HS-27A (cell line): ENCODE results near the gene PRPF38A.
"Not testable (repeated sequence)": the region's sequence is repeated elsewhere in the genome, so short reads cannot be mapped to it uniquely, and the experiment has no call there.

ENCODE experiments used
- DNase-seq: peaks from one replicate; pipeline ENCODE4 v3.0.0-alpha.2; 2012; ENCODE audit warnings: low read depth, missing footprints

The PRPF38A gene

GRCh38 chr1:52404116-52404974 lies at the start of gene PRPF38A, which contains the start of gene ORC1:
Gene PRPF38A (plus strand): TSS chr1:52404602. CDS start chr1:52404750, 148 bp downstream.
Gene ORC1 (minus strand): TSS chr1:52404423. CDS start chr1:52402223, 2,200 bp downstream.
- peak; percentile 94 for DNase-seq

GRCh38 chr1:52355436-52355835 lies 49.0 kb upstream of the PRPF38A start:
- no peak for DNase-seq

- no peak for DNase-seq
These were observed 48.4 kb upstream of the PRPF38A start for GRCh38 chr1:52355847-52356505.

- DNase-seq = no peak
These were observed 47.5 kb upstream of the PRPF38A start for GRCh38 chr1:52356818-52357355.

GRCh38 chr1:52357397-52357796 lies 47.0 kb upstream of the PRPF38A start:
- DNase-seq = no peak

GRCh38 chr1:52358851-52359497 lies 45.4 kb upstream of the PRPF38A start:
- no peak for DNase-seq

GRCh38 chr1:52359676-52360594 lies 44.5 kb upstream of the PRPF38A start:
- DNase-seq = no peak

- no peak for DNase-seq
These were observed 43.8 kb upstream of the PRPF38A start for GRCh38 chr1:52360595-52360968.

GRCh38 chr1:52364235-52364839 lies 40.1 kb upstream of the PRPF38A start:
- DNase-seq = no peak

- DNase-seq = peak; percentile 55
These were observed 39.2 kb upstream of the PRPF38A start for GRCh38 chr1:52365071-52365745.

GRCh38 chr1:52365746-52366516 lies 38.5 kb upstream of the PRPF38A start, which contains the start of gene CC2D1B:
Gene CC2D1B (minus strand): TSS chr1:52366205. CDS start chr1:52364620, 1,585 bp downstream.
- peak; percentile 93 for DNase-seq

GRCh38 chr1:52366517-52366827 lies 37.9 kb upstream of the PRPF38A start:
- no peak for DNase-seq

- DNase-seq = no peak
These were observed 37.1 kb upstream of the PRPF38A start for GRCh38 chr1:52367272-52367671.

GRCh38 chr1:52368383-52369172 lies 35.8 kb upstream of the PRPF38A start:
- no peak for DNase-seq

- DNase-seq = not testable (repeated sequence)
These were observed 34.6 kb upstream of the PRPF38A start for GRCh38 chr1:52369851-52370250.

GRCh38 chr1:52385376-52385775 lies 19.0 kb upstream of the PRPF38A start:
- no peak for DNase-seq

- DNase-seq = no peak
These were observed 17.9 kb upstream of the PRPF38A start for GRCh38 chr1:52386458-52386857.

- no peak for DNase-seq
These were observed 11.2 kb upstream of the PRPF38A start for GRCh38 chr1:52393174-52393573.

GRCh38 chr1:52399629-52400028 lies 4.8 kb upstream of the PRPF38A start:
- DNase-seq = no peak
